ENCODE data around the gene RFX3. TPM values are rescaled to one million over a fixed set of nuclear protein-coding genes. Genes with fewer than 3 reads are reported as not detected.

RFX3 gene
- polyA plus RNA-seq = 5.0 TPM

GRCh38 chr9:3525836-3526164, at the start of gene RFX3:
RFX3 (minus strand) TSS chr9:3526001; CDS start chr9:3395588, 130,413 bp downstream.
- no peaks in the 10 kb centered on the region for H3K27me3 Mint-ChIP-seq
- peak within 1 kb of the TSS; percentile 99 to 100 (median 100) for H3K27ac Mint-ChIP-seq
- H3K9me3 Mint-ChIP-seq = no peaks in the 10 kb centered on the region
- no peaks in the 10 kb centered on the region for H3K36me3 Mint-ChIP-seq
- peak within 1 kb of the TSS; percentile 93 to 97 (median 96) for H3K4me3 Mint-ChIP-seq
- peaks cover 25 to 41% (median 34%) of the 10 kb centered on the region in 3 donors for H3K4me1 Mint-ChIP-seq

GRCh38 chr9:3571500-3571899, 45.7 kb upstream of the RFX3 start:
- Mint-ChIP-seq H3K36me3 (peaks cover 6% of the 10 kb centered on the region), H3K27ac (no peak overlapping the region), H3K9me3 (no peaks in the 10 kb centered on the region), H3K27me3 (no peaks in the 10 kb centered on the region), H3K4me3 (no peak overlapping the region), H3K4me1 (peaks cover 0 to 1% (median 0%) of the 10 kb centered on the region in 3 donors)

- Mint-ChIP-seq H3K36me3 (peaks cover 4% of the 10 kb centered on the region), H3K4me3 (no peak overlapping the region), H3K27me3 (no peaks in the 10 kb centered on the region), H3K9me3 (no peaks in the 10 kb centered on the region), H3K27ac (no peak overlapping the region), H3K4me1 (no peaks in the 10 kb centered on the region)
Observed at GRCh38 chr9:3569529-3569928, 43.7 kb upstream of the RFX3 start.

- no peak overlapping the region for H3K27ac Mint-ChIP-seq
- no peaks in the 10 kb centered on the region for H3K27me3 Mint-ChIP-seq
- no peak overlapping the region for H3K4me3 Mint-ChIP-seq
- no peaks in the 10 kb centered on the region for H3K4me1 Mint-ChIP-seq
- H3K9me3 Mint-ChIP-seq = no peaks in the 10 kb centered on the region
- peaks cover 7% of the 10 kb centered on the region for H3K36me3 Mint-ChIP-seq
Observed at GRCh38 chr9:3567988-3568387, 42.2 kb upstream of the RFX3 start.

- Mint-ChIP-seq H3K27me3 (no peaks in the 10 kb centered on the region), H3K27ac (peak overlapping the region in 1 of 3 donors; percentile 28)
Observed at GRCh38 chr9:3553076-3553765, 27.4 kb upstream of the RFX3 start.

GRCh38 chr9:3549225-3549624, 23.4 kb upstream of the RFX3 start:
- Mint-ChIP-seq H3K9me3 (no peaks in the 10 kb centered on the region), H3K27me3 (no peaks in the 10 kb centered on the region), H3K4me1 (peaks cover 0 to 3% (median 0%) of the 10 kb centered on the region in 3 donors), H3K27ac (no peak overlapping the region), H3K4me3 (no peak overlapping the region), H3K36me3 (peaks cover 9% of the 10 kb centered on the region)

More at GRCh38 chr9:3553076-3553765, 27.4 kb upstream of the RFX3 start:
- H3K9me3 Mint-ChIP-seq = no peaks in the 10 kb centered on the region
- no peaks in the 10 kb centered on the region for H3K4me1 Mint-ChIP-seq
- H3K4me3 Mint-ChIP-seq = no peak overlapping the region
- H3K36me3 Mint-ChIP-seq = peaks cover 17% of the 10 kb centered on the region

GRCh38 chr9:3548648-3549047, 22.8 kb upstream of the RFX3 start:
- no peaks in the 10 kb centered on the region for H3K27me3 Mint-ChIP-seq
- no peak overlapping the region for H3K4me3 Mint-ChIP-seq
- H3K4me1 Mint-ChIP-seq = peaks cover 0 to 3% (median 0%) of the 10 kb centered on the region in 3 donors
- H3K9me3 Mint-ChIP-seq = no peaks in the 10 kb centered on the region
- no peak overlapping the region for H3K27ac Mint-ChIP-seq
- H3K36me3 Mint-ChIP-seq = peaks cover 9% of the 10 kb centered on the region

- no peaks in the 10 kb centered on the region for H3K36me3 Mint-ChIP-seq
- no peaks in the 10 kb centered on the region for H3K27me3 Mint-ChIP-seq
- H3K4me1 Mint-ChIP-seq = peaks cover 3 to 9% (median 6%) of the 10 kb centered on the region in 3 donors
- no peaks in the 10 kb centered on the region for H3K9me3 Mint-ChIP-seq
- no peak overlapping the region for H3K4me3 Mint-ChIP-seq
- H3K27ac Mint-ChIP-seq = no peak overlapping the region
Observed at GRCh38 chr9:3541206-3541605, 15.4 kb upstream of the RFX3 start.

GRCh38 chr9:3534614-3535404, 9.0 kb upstream of the RFX3 start:
- Mint-ChIP-seq H3K36me3 (peaks cover 2% of the 10 kb centered on the region), H3K27me3 (no peaks in the 10 kb centered on the region), H3K9me3 (no peaks in the 10 kb centered on the region), H3K4me1 (peaks cover 3 to 10% (median 7%) of the 10 kb centered on the region in 3 donors), H3K4me3 (no peak overlapping the region), H3K27ac (peak overlapping the region in 1 of 3 donors; percentile 21)

GRCh38 chr9:3532158-3532557, 6.4 kb upstream of the RFX3 start:
- H3K9me3 Mint-ChIP-seq = no peaks in the 10 kb centered on the region
- no peak overlapping the region for H3K4me3 Mint-ChIP-seq
- no peak overlapping the region for H3K27ac Mint-ChIP-seq
- peaks cover 15 to 30% (median 28%) of the 10 kb centered on the region in 3 donors for H3K4me1 Mint-ChIP-seq
- H3K36me3 Mint-ChIP-seq = peaks cover 2% of the 10 kb centered on the region
- no peaks in the 10 kb centered on the region for H3K27me3 Mint-ChIP-seq

GRCh38 chr9:3528451-3528850, 2.6 kb upstream of the RFX3 start:
- Mint-ChIP-seq H3K4me3 (peak overlapping the region; percentile 77 to 96 (median 88)), H3K27me3 (no peaks in the 10 kb centered on the region), H3K4me1 (peaks cover 20 to 37% (median 31%) of the 10 kb centered on the region in 3 donors), H3K36me3 (peaks cover 2% of the 10 kb centered on the region), H3K9me3 (no peaks in the 10 kb centered on the region), H3K27ac (peak overlapping the region; percentile 92 to 100 (median 99))

- Mint-ChIP-seq H3K9me3 (no peaks in the 10 kb centered on the region), H3K4me1 (peaks cover 22 to 42% (median 34%) of the 10 kb centered on the region in 3 donors), H3K27ac (peak overlapping the region; percentile 99 to 100 (median 100)), H3K4me3 (peak overlapping the region; percentile 93 to 97 (median 96)), H3K36me3 (no peaks in the 10 kb centered on the region), H3K27me3 (no peaks in the 10 kb centered on the region)
Observed at GRCh38 chr9:3526997-3527940, 1.5 kb upstream of the RFX3 start.

GRCh38 chr9:3526165-3526996, 580 bp upstream of the RFX3 start:
- Mint-ChIP-seq H3K27me3 (no peaks in the 10 kb centered on the region), H3K4me1 (peaks cover 25 to 42% (median 34%) of the 10 kb centered on the region in 3 donors), H3K9me3 (no peaks in the 10 kb centered on the region), H3K36me3 (no peaks in the 10 kb centered on the region), H3K27ac (peak overlapping the region; percentile 99 to 100 (median 100)), H3K4me3 (peak overlapping the region; percentile 93 to 97 (median 96))
